OCI-LY3 (cell line): Measurements from ENCODE around the gene GFRA4.

Experiments used
- H2AFZ ChIP-seq: fragments of 200-600, 300-600 bp; shearing (Covaris generic); 2 replicates; pipeline ENCODE4 v1.6.0; 2014; ENCODE audit warnings: antibody characterized with exemption, low read depth, low read length
- H3K27ac ChIP-seq: fragments of 200-600, 300-600 bp; sonication (generic); 2 replicates; pipeline ENCODE4 v1.5.1; 2014; ENCODE audit warnings: mild to moderate bottlenecking, low read length, moderate library complexity, mixed read lengths
- H3K27me3 ChIP-seq: fragments of 200-600, 300-600 bp; sonication (generic); 2 replicates; pipeline ENCODE4 v1.6.1; 2014; ENCODE audit warnings: low read depth, low read length, mixed read lengths
- H3K36me3 ChIP-seq: fragments of 200-600, 300-600 bp; sonication (generic); replicated peaks from 2 replicates; pipeline ENCODE3; 2014; ENCODE audit warnings: low read depth, low read length, mixed read lengths
- H3K4me1 ChIP-seq: fragments of 300-600, 200-600 bp; sonication (generic); 2 replicates; pipeline ENCODE4 v1.6.1; 2014; ENCODE audit warnings: low read length, mixed read lengths
- H3K4me2 ChIP-seq: fragments of 200-600, 300-600 bp; sonication (generic); 2 replicates; pipeline ENCODE4 v1.6.1; 2014; ENCODE audit warnings: low read length, mixed read lengths
- H3K4me3 ChIP-seq: fragments of 300-600, 200-600 bp; sonication (generic); 2 replicates; pipeline ENCODE4 v1.5.1; 2014; ENCODE audit warnings: antibody characterized with exemption, mild to moderate bottlenecking, low read length, moderate library complexity
- H3K79me2 ChIP-seq: fragments of 300-600, 200-600 bp; shearing (Covaris generic); 2 replicates; pipeline ENCODE4 v1.6.1; 2014; ENCODE audit warnings: mild to moderate bottlenecking, low read length, mixed read lengths
- H3K9ac ChIP-seq: fragments of 300-600, 200-600 bp; shearing (Covaris generic); 2 replicates; pipeline ENCODE4 v1.6.0; 2014; ENCODE audit warnings: mild to moderate bottlenecking, low read length, moderate library complexity
- H3K9me3 ChIP-seq: fragments of 200-600, 300-600 bp; shearing (Covaris generic); 2 replicates; pipeline ENCODE4 v1.6.1; 2014; ENCODE audit warnings: low read length, mixed read lengths; ENCODE audit not compliant: insufficient read depth
- H4K20me1 ChIP-seq: fragments of 200-600, 300-600 bp; sonication (generic); 2 replicates; pipeline ENCODE4 v1.6.1; 2016; ENCODE audit warnings: low read length, mixed read lengths; ENCODE audit not compliant: insufficient read depth
- EZH2phosphoT487 ChIP-seq: fragments of 200-600 bp; shearing (Covaris generic); IDR thresholded peaks from 2 replicates; pipeline ENCODE4 v1.6.1; 2018; ENCODE audit warnings: antibody characterized with exemption, mixed run types, low read depth
- TF ChIP-seq, protein P1 (sequence below): fragments of 200-600, 300-600 bp; sonication (generic); IDR thresholded peaks from 2 replicates; pipeline ENCODE4 v1.5.1; 2014; ENCODE audit warnings: antibody characterized with exemption, low read length, low read depth

GFRA4 gene

GRCh38 chr20:3663031-3663701, at the start of gene GFRA4:
Gene GFRA4 (minus strand): TSS chr20:3663399. CDS start chr20:3663399, 0 bp downstream.
- Histone ChIP-seq H4K20me1 (no peaks in the 10 kb centered on the region), H3K27me3 (no peaks in the 10 kb centered on the region)

GRCh38 chr20:3712279-3712873, 49.2 kb upstream of the GFRA4 start, which contains the start of gene SIGLEC1:
Gene SIGLEC1 (minus strand): TSS chr20:3712600. CDS start chr20:3707128, 5,472 bp downstream.
- Histone ChIP-seq H3K27ac (no peak within 1 kb of the TSS), H3K9me3 (no peaks in the 10 kb centered on the region), H3K79me2 (no peaks in the 10 kb centered on the region), H3K4me3 (no peak within 1 kb of the TSS), H3K36me3 (no peaks in the 10 kb centered on the region), H2AFZ (no peak within 1 kb of the TSS), H3K4me2 (no peak within 1 kb of the TSS), H3K4me1 (peaks cover 6% of the 10 kb centered on the region; the same call in 1 of the 2 replicates), H4K20me1 (no peaks in the 10 kb centered on the region), H3K9ac (no peak within 1 kb of the TSS), H3K27me3 (0 out of 2 replicates have a peak, but pooled peaks cover 9% of the 10 kb centered on the region)
- TF ChIP-seq EZH2phosphoT487, result no peak
- TF ChIP-seq, protein P1, sequence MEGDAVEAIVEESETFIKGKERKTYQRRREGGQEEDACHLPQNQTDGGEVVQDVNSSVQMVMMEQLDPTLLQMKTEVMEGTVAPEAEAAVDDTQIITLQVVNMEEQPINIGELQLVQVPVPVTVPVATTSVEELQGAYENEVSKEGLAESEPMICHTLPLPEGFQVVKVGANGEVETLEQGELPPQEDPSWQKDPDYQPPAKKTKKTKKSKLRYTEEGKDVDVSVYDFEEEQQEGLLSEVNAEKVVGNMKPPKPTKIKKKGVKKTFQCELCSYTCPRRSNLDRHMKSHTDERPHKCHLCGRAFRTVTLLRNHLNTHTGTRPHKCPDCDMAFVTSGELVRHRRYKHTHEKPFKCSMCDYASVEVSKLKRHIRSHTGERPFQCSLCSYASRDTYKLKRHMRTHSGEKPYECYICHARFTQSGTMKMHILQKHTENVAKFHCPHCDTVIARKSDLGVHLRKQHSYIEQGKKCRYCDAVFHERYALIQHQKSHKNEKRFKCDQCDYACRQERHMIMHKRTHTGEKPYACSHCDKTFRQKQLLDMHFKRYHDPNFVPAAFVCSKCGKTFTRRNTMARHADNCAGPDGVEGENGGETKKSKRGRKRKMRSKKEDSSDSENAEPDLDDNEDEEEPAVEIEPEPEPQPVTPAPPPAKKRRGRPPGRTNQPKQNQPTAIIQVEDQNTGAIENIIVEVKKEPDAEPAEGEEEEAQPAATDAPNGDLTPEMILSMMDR, result no peak

More at GRCh38 chr20:3663031-3663701, at the start of gene GFRA4:
- Histone ChIP-seq H3K4me2 (no peak within 1 kb of the TSS), H3K79me2 (no peaks in the 10 kb centered on the region), H3K4me1 (peaks cover 20% of the 10 kb centered on the region), H3K27ac (no peak within 1 kb of the TSS), H3K36me3 (no peaks in the 10 kb centered on the region), H3K9me3 (no peaks in the 10 kb centered on the region), H3K9ac (no peak within 1 kb of the TSS), H3K4me3 (no peak within 1 kb of the TSS), H2AFZ (no peak within 1 kb of the TSS)
- no peak for TF ChIP-seq EZH2phosphoT487
- TF ChIP-seq, protein P1, result no peak

GRCh38 chr20:3711484-3711941, 48.3 kb upstream of the GFRA4 start:
- Histone ChIP-seq H3K9ac (no peak overlapping the region), H3K36me3 (no peaks in the 10 kb centered on the region), H4K20me1 (no peaks in the 10 kb centered on the region), H3K79me2 (no peaks in the 10 kb centered on the region), H3K27me3 (0 out of 2 replicates have a peak, but pooled peaks cover 9% of the 10 kb centered on the region), H3K27ac (no peak overlapping the region), H3K4me3 (no peak overlapping the region), H3K4me1 (peaks cover 6% of the 10 kb centered on the region; the same call in 1 of the 2 replicates), H3K4me2 (no peak overlapping the region), H3K9me3 (no peaks in the 10 kb centered on the region), H2AFZ (no peak overlapping the region)
- TF ChIP-seq, protein P1, result no peak
- no peak for TF ChIP-seq EZH2phosphoT487
